ENCODE results near the gene MAGEA11.

DNA sequence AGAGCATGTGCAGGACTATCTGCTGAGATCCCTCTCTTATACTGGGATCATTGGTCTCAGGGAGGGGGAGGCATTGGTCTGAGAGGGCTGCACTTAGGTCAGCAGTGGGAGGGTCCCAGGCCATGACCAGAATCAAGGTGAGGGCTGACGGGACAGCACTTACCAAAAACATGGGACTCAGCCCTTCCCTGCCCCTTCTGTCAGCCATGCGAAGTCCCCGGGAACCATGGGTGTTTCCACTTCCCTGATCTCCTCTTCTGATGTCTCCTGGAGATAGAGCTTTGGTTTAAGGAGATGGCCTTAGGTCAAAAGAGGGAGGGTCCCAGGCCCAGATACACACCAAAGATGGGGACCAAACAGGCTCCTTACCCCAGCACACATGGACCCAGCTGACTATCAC, 49.1 kb downstream of the MAGEA11 start:
- TF ChIP-seq, protein P1, sequence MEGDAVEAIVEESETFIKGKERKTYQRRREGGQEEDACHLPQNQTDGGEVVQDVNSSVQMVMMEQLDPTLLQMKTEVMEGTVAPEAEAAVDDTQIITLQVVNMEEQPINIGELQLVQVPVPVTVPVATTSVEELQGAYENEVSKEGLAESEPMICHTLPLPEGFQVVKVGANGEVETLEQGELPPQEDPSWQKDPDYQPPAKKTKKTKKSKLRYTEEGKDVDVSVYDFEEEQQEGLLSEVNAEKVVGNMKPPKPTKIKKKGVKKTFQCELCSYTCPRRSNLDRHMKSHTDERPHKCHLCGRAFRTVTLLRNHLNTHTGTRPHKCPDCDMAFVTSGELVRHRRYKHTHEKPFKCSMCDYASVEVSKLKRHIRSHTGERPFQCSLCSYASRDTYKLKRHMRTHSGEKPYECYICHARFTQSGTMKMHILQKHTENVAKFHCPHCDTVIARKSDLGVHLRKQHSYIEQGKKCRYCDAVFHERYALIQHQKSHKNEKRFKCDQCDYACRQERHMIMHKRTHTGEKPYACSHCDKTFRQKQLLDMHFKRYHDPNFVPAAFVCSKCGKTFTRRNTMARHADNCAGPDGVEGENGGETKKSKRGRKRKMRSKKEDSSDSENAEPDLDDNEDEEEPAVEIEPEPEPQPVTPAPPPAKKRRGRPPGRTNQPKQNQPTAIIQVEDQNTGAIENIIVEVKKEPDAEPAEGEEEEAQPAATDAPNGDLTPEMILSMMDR (IDR thresholded peaks at IDR 0.05; ENCODE audit: insufficient read depth, low read length, poor library complexity, severe bottlenecking): no peak
- TF ChIP-seq EZH2phosphoT487 (conservative IDR thresholded peaks at IDR 0.05; ENCODE audit: low read length): no peak

All from SU-DHL-6 (cell line).